HL-60 (cell line): Measurements from ENCODE around the gene PTPRN2.

Source experiments
- DNase-seq, 2 experiments: peaks; one replicate each; pipeline ENCODE4 v3.0.0-alpha.2; 2010 to 2020; ENCODE audit warnings: low read depth in 1 of 2, low spot score in 1 of 2
- H3K27ac ChIP-seq: fragments of 250-450 bp; sonication (Bioruptor Pico); replicated peaks from 2 replicates; pipeline ENCODE4 v1.5.1; 2020; ENCODE audit warnings: mild to moderate bottlenecking, moderate library complexity
- H3K27me3 ChIP-seq: fragments of 250-450 bp; sonication (Bioruptor Pico); 2 replicates; pipeline ENCODE4 v1.5.1; 2021; ENCODE audit warnings: mild to moderate bottlenecking, moderate library complexity; ENCODE audit not compliant: insufficient read depth, poor library complexity, severe bottlenecking
- H3K4me3 ChIP-seq: replicated peaks from 2 replicates; pipeline ENCODE4 v1.5.1; 2011; ENCODE audit warnings: mild to moderate bottlenecking, control low read depth, low read length; ENCODE audit not compliant: insufficient read depth
- CTCF ChIP-seq: IDR thresholded peaks from one replicate; pipeline ENCODE4 v1.5.1; 2011; ENCODE audit warnings: low read length, control low read depth, inconsistent platforms; ENCODE audit not compliant: insufficient read depth
- GABPA ChIP-seq: IDR thresholded peaks from 2 replicates; pipeline ENCODE4 v1.6.1; 2012; ENCODE audit warnings: low read depth
- POLR2AphosphoS5 ChIP-seq: IDR thresholded peaks from 2 replicates; pipeline ENCODE4 v1.6.1; 2012; ENCODE audit warnings: low read depth
- SPI1 ChIP-seq: IDR thresholded peaks from 2 replicates; pipeline ENCODE4 v1.6.1; 2012; ENCODE audit warnings: low read depth, mild to moderate bottlenecking, borderline replicate concordance
- TF ChIP-seq, protein P1 (sequence below): IDR thresholded peaks from 2 replicates; pipeline ENCODE4 v1.6.1; 2012; ENCODE audit warnings: low read depth; ENCODE audit not compliant: insufficient replicate concordance

PTPRN2 gene

GRCh38 chr7:157693521-157694375 is 893.9 kb downstream of the PTPRN2 start:
- no peak for TF ChIP-seq GABPA
- TF ChIP-seq POLR2AphosphoS5, result no peak
- TF ChIP-seq SPI1, result no peak
- TF ChIP-seq, protein P1, sequence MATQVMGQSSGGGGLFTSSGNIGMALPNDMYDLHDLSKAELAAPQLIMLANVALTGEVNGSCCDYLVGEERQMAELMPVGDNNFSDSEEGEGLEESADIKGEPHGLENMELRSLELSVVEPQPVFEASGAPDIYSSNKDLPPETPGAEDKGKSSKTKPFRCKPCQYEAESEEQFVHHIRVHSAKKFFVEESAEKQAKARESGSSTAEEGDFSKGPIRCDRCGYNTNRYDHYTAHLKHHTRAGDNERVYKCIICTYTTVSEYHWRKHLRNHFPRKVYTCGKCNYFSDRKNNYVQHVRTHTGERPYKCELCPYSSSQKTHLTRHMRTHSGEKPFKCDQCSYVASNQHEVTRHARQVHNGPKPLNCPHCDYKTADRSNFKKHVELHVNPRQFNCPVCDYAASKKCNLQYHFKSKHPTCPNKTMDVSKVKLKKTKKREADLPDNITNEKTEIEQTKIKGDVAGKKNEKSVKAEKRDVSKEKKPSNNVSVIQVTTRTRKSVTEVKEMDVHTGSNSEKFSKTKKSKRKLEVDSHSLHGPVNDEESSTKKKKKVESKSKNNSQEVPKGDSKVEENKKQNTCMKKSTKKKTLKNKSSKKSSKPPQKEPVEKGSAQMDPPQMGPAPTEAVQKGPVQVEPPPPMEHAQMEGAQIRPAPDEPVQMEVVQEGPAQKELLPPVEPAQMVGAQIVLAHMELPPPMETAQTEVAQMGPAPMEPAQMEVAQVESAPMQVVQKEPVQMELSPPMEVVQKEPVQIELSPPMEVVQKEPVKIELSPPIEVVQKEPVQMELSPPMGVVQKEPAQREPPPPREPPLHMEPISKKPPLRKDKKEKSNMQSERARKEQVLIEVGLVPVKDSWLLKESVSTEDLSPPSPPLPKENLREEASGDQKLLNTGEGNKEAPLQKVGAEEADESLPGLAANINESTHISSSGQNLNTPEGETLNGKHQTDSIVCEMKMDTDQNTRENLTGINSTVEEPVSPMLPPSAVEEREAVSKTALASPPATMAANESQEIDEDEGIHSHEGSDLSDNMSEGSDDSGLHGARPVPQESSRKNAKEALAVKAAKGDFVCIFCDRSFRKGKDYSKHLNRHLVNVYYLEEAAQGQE, result no peak
- TF ChIP-seq CTCF, result no peak
- no peak overlapping the region for H3K27ac ChIP-seq
- DNase-seq, result no peak
- no peak overlapping the region for H3K4me3 ChIP-seq
- peaks cover 45% of the 10 kb centered on the region for H3K27me3 ChIP-seq

DNA sequence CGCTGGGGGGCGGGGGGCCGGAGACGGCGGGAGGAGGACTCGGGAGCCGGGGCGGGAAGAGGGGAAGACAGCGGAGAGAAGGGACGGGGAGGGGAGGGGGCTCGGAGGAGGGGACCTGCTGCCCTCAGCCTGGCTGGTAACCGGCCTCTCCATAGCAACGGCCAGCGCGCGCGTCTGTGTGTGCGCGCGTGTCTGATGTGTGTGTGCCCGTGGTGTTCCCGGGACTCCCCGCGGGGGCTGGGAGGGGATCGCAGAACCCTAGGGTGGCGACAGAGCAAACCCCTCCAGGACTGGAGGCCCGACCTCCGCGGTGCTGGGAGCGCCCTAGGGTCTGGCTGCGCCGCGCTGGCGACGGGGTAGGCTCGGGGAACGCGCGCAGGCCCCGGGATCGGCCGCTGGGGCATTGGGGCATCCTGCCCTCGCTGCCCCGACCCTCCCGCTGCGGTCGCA is 894.5 kb downstream of the PTPRN2 start:
- no peak for DNase-seq
- Histone ChIP-seq H3K4me3 (no peak overlapping the region), H3K27ac (no peak overlapping the region), H3K27me3 (peaks cover 49% of the 10 kb centered on the region)
- TF ChIP-seq CTCF (no peak), GABPA (no peak), POLR2AphosphoS5 (no peak), SPI1 (no peak)
- TF ChIP-seq, protein P1, result no peak

GRCh38 chr7:157692460-157693011 is 895.1 kb downstream of the PTPRN2 start:
- peaks cover 55% of the 10 kb centered on the region for H3K27me3 ChIP-seq

More at GRCh38 chr7:157692460-157693011, 895.1 kb downstream of the PTPRN2 start:
- Histone ChIP-seq H3K4me3 (no peak overlapping the region), H3K27ac (no peak overlapping the region)
- DNase-seq, result no peak
- TF ChIP-seq, protein P1, result no peak
- TF ChIP-seq CTCF, result no peak
- no peak for TF ChIP-seq POLR2AphosphoS5
- no peak for TF ChIP-seq GABPA
- TF ChIP-seq SPI1, result no peak
